PC-9 (cell line): Measurements from ENCODE around the gene F9.
"Not testable (repeated sequence)": the region's sequence is repeated elsewhere in the genome, so short reads cannot be mapped to it uniquely, and the experiment has no call there.

ENCODE experiments used
- EZH2 ChIP-seq: fragments of 200-600 bp; sonication (generic); IDR thresholded peaks from 2 replicates; pipeline ENCODE4 v1.8.0; 2017; ENCODE audit warnings: antibody characterized with exemption, low read depth
- TF ChIP-seq, protein P1 (sequence below): fragments of 200-600 bp; sonication (generic); conservative IDR thresholded peaks from 2 replicates; pipeline ENCODE4 v1.6.1; 2017; ENCODE audit warnings: mixed run types, antibody characterized with exemption, mild to moderate bottlenecking, moderate library complexity

GRCh38 chrX:139528829-139529228, 1.7 kb upstream of the F9 start:
- TF ChIP-seq, protein P1, sequence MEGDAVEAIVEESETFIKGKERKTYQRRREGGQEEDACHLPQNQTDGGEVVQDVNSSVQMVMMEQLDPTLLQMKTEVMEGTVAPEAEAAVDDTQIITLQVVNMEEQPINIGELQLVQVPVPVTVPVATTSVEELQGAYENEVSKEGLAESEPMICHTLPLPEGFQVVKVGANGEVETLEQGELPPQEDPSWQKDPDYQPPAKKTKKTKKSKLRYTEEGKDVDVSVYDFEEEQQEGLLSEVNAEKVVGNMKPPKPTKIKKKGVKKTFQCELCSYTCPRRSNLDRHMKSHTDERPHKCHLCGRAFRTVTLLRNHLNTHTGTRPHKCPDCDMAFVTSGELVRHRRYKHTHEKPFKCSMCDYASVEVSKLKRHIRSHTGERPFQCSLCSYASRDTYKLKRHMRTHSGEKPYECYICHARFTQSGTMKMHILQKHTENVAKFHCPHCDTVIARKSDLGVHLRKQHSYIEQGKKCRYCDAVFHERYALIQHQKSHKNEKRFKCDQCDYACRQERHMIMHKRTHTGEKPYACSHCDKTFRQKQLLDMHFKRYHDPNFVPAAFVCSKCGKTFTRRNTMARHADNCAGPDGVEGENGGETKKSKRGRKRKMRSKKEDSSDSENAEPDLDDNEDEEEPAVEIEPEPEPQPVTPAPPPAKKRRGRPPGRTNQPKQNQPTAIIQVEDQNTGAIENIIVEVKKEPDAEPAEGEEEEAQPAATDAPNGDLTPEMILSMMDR: not testable (repeated sequence)
- TF ChIP-seq EZH2: not testable (repeated sequence)
